ENCODE results near the gene ZNG1C.
"Not testable (repeated sequence)": the region's sequence is repeated elsewhere in the genome, so short reads cannot be mapped to it uniquely, and the experiment has no call there.

DNA sequence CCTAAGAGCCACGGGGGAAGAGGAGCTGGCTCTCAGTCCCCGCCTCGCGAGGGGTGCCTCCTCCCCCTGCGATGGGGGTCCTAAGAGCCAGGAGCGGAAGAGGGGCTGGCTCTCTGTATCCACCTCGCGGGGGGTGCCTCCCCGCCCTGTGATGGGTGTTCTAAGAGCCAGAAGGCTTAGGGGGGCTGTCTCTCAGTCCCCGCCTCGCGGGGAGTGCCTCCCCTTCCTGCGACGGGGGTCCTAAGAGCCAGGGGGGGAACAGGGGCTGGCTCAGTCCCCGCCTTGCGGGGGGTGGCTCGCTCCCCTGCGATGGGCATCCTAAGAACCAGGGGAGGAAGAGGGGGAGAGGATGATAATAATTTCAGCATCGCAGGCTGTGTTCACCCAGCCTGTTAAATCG lies 82.7 kb downstream of the ZNG1C start:
- TF ChIP-seq, protein P1, sequence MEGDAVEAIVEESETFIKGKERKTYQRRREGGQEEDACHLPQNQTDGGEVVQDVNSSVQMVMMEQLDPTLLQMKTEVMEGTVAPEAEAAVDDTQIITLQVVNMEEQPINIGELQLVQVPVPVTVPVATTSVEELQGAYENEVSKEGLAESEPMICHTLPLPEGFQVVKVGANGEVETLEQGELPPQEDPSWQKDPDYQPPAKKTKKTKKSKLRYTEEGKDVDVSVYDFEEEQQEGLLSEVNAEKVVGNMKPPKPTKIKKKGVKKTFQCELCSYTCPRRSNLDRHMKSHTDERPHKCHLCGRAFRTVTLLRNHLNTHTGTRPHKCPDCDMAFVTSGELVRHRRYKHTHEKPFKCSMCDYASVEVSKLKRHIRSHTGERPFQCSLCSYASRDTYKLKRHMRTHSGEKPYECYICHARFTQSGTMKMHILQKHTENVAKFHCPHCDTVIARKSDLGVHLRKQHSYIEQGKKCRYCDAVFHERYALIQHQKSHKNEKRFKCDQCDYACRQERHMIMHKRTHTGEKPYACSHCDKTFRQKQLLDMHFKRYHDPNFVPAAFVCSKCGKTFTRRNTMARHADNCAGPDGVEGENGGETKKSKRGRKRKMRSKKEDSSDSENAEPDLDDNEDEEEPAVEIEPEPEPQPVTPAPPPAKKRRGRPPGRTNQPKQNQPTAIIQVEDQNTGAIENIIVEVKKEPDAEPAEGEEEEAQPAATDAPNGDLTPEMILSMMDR (IDR thresholded peaks at IDR 0.05; ENCODE audit: insufficient read depth, low read length, poor library complexity, severe bottlenecking), result not testable (repeated sequence)
- not testable (repeated sequence) for TF ChIP-seq EZH2phosphoT487 (conservative IDR thresholded peaks at IDR 0.05; ENCODE audit: low read length)

Data from SU-DHL-6 (cell line).